Esophagus squamous epithelium (tissue), 4 donors: Measurements from ENCODE around the gene TOGARAM1.

Experiments used
- POLR2A ChIP-seq, 4 donors: fragments of 450-650 bp; IDR thresholded peaks; one replicate each; pipeline ENCODE4 v1.6.1; 2017; ENCODE audit warnings: antibody characterized with exemption in 4 of 4, mild to moderate bottlenecking in 4 of 4, moderate library complexity in 3 of 4
- TF ChIP-seq, protein P1 (sequence below), 6 experiments: fragments of 450-650 bp in 4 of 6; fragments of 200-600 bp in 2 of 6; sonication (generic) in 2 of 6; IDR thresholded peaks; one replicate each; pipeline ENCODE4 v1.5.1; 2016 to 2019; ENCODE audit warnings: antibody characterized with exemption in 6 of 6, mild to moderate bottlenecking in 4 of 6, moderate library complexity in 4 of 6

GRCh38 chr14:44989497-44990440, 27.8 kb downstream of the TOGARAM1 start:
- TF ChIP-seq, protein P1, sequence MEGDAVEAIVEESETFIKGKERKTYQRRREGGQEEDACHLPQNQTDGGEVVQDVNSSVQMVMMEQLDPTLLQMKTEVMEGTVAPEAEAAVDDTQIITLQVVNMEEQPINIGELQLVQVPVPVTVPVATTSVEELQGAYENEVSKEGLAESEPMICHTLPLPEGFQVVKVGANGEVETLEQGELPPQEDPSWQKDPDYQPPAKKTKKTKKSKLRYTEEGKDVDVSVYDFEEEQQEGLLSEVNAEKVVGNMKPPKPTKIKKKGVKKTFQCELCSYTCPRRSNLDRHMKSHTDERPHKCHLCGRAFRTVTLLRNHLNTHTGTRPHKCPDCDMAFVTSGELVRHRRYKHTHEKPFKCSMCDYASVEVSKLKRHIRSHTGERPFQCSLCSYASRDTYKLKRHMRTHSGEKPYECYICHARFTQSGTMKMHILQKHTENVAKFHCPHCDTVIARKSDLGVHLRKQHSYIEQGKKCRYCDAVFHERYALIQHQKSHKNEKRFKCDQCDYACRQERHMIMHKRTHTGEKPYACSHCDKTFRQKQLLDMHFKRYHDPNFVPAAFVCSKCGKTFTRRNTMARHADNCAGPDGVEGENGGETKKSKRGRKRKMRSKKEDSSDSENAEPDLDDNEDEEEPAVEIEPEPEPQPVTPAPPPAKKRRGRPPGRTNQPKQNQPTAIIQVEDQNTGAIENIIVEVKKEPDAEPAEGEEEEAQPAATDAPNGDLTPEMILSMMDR (IDR thresholded peaks at IDR 0.05), result no peak
- no peak for TF ChIP-seq POLR2A (IDR thresholded peaks at IDR 0.05)
